ENCODE measurements around the gene CPNE1.
"Not testable (repeated sequence)": the region's sequence is repeated elsewhere in the genome, so short reads cannot be mapped to it uniquely, and the experiment has no call there.

CPNE1 gene

GRCh38 chr20:35690265-35690664 lies 25.6 kb upstream of the CPNE1 start:
- no peak for DNase-seq (ENCODE audit: low read depth in 1 of 2, low spot score in 1 of 2)
- Histone ChIP-seq H3K27me3 (ENCODE audit: insufficient read depth, poor library complexity, severe bottlenecking) (no peaks in the 10 kb centered on the region), H3K27ac (replicated peaks) (no peak overlapping the region), H3K4me3 (replicated peaks; ENCODE audit: insufficient read depth, low read length) (no peak overlapping the region)
- TF ChIP-seq SPI1 (IDR thresholded peaks at IDR 0.05; ENCODE audit: borderline replicate concordance, low read depth): no peak
- TF ChIP-seq, protein P1, sequence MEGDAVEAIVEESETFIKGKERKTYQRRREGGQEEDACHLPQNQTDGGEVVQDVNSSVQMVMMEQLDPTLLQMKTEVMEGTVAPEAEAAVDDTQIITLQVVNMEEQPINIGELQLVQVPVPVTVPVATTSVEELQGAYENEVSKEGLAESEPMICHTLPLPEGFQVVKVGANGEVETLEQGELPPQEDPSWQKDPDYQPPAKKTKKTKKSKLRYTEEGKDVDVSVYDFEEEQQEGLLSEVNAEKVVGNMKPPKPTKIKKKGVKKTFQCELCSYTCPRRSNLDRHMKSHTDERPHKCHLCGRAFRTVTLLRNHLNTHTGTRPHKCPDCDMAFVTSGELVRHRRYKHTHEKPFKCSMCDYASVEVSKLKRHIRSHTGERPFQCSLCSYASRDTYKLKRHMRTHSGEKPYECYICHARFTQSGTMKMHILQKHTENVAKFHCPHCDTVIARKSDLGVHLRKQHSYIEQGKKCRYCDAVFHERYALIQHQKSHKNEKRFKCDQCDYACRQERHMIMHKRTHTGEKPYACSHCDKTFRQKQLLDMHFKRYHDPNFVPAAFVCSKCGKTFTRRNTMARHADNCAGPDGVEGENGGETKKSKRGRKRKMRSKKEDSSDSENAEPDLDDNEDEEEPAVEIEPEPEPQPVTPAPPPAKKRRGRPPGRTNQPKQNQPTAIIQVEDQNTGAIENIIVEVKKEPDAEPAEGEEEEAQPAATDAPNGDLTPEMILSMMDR (IDR thresholded peaks at IDR 0.05; ENCODE audit: insufficient read depth, low read length): no peak
- no peak for TF ChIP-seq REST (IDR thresholded peaks at IDR 0.05; ENCODE audit: insufficient replicate concordance, low read depth)
- no peak for TF ChIP-seq GABPA (IDR thresholded peaks at IDR 0.05; ENCODE audit: low read depth)
- no peak for TF ChIP-seq POLR2AphosphoS5 (IDR thresholded peaks at IDR 0.05; ENCODE audit: low read depth)

DNA sequence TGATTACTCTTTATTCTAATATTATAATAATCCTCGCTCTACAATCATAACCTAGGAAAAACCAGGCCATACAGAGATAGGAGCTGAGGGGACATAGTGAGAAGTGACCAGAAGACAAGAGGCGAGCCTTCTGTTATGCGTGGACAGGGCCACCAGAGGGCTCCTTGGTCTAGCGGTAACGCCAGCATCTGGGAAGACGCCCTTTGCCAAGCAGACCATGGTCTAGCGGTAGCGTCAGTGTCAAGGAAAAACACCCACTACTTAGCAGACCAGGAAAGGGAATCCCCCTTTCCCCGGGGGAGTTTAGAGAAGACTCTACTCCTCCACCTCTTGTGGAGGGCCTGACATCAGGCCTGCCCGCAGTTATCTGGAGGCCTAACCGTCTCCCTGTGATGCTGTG lies 22.2 kb upstream of the CPNE1 start:
- not testable (repeated sequence) for DNase-seq (ENCODE audit: low read depth in 1 of 2, low spot score in 1 of 2); H3K27ac ChIP-seq (replicated peaks); H3K27me3 ChIP-seq (ENCODE audit: insufficient read depth, poor library complexity, severe bottlenecking); H3K4me3 ChIP-seq (replicated peaks; ENCODE audit: insufficient read depth, low read length)

DNA sequence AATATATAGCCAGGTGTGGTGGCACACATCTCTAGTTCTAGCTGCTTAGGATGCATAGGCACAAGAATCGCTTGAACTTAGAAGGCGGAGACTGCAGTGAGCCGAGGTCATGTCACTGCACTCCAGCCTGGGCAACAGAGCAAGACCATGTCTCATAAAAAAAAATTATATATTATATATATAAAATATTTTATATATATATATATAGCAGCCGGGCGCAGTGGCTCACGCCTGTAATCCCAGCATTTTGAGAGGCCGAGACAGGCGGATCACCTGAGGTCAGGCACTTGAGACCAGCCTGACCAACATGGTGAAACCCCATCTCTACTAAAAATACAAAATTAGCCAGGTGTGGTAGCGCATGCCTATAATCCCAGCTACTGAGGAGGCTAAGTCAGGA lies 20.7 kb upstream of the CPNE1 start:
- not testable (repeated sequence) for H3K27me3 ChIP-seq (ENCODE audit: insufficient read depth, poor library complexity, severe bottlenecking); H3K27ac ChIP-seq (replicated peaks); H3K4me3 ChIP-seq (replicated peaks; ENCODE audit: insufficient read depth, low read length); DNase-seq (ENCODE audit: low read depth in 1 of 2, low spot score in 1 of 2)

GRCh38 chr20:35681960-35682359 lies 17.3 kb upstream of the CPNE1 start:
- no peaks in the 10 kb centered on the region for H3K27me3 ChIP-seq (ENCODE audit: insufficient read depth, poor library complexity, severe bottlenecking)
- no peak overlapping the region for H3K4me3 ChIP-seq (replicated peaks; ENCODE audit: insufficient read depth, low read length)
- H3K27ac ChIP-seq (replicated peaks): no peak overlapping the region
- TF ChIP-seq SPI1 (IDR thresholded peaks at IDR 0.05; ENCODE audit: borderline replicate concordance, low read depth) (no peak), POLR2AphosphoS5 (IDR thresholded peaks at IDR 0.05; ENCODE audit: low read depth) (no peak), GABPA (IDR thresholded peaks at IDR 0.05; ENCODE audit: low read depth) (no peak), REST (IDR thresholded peaks at IDR 0.05; ENCODE audit: insufficient replicate concordance, low read depth) (no peak)
- TF ChIP-seq, protein P1 (IDR thresholded peaks at IDR 0.05; ENCODE audit: insufficient read depth, low read length): no peak
- DNase-seq (ENCODE audit: low read depth in 1 of 2, low spot score in 1 of 2): no peak

DNA sequence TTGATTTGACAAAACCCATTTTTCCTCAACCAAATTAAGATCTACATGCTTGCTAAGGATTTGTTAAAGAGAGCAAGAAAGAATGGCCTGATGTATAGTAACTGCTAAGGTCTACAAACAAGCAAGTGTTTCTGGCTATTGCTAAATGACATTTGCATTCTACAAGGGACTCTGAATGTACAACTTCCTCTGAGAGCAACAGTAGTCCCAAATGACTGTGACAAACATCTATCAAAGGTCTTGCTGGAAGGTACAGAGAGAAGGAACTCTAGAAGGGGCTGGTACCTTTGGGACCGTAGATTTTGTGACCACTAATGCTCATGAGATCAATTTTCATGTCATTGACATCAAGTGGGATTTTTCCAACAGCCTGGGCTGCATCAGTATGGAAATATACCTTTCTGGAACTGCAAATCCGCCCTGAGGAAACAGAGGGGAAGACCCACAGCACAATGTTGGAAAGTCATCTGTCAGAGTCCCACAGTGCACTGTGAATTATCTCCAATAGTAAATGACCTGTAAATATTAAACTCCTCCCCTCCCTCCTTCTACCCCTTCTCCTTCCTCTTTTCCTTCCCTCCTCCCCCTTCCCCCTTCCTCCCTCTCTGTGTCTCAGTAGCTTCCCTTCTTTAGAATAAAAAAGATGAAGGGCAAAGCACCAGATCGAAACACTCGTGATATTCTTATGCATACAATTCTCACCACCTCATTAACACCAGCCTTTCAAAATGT lies 15.9 kb upstream of the CPNE1 start:
- peak in 1 of 2 experiments; percentile 65 for DNase-seq (ENCODE audit: low read depth in 1 of 2, low spot score in 1 of 2)
- Histone ChIP-seq H3K27me3 (ENCODE audit: insufficient read depth, poor library complexity, severe bottlenecking) (no peaks in the 10 kb centered on the region), H3K4me3 (replicated peaks; ENCODE audit: insufficient read depth, low read length) (no peak overlapping the region), H3K27ac (replicated peaks) (peak overlapping the region; percentile 36)
- TF ChIP-seq, protein P1 (IDR thresholded peaks at IDR 0.05; ENCODE audit: insufficient read depth, low read length): no peak
- TF ChIP-seq SPI1 (IDR thresholded peaks at IDR 0.05; ENCODE audit: borderline replicate concordance, low read depth) (peak; percentile 62; the same call in 1 of the 2 replicates), GABPA (IDR thresholded peaks at IDR 0.05; ENCODE audit: low read depth) (no peak), POLR2AphosphoS5 (IDR thresholded peaks at IDR 0.05; ENCODE audit: low read depth) (no peak), REST (IDR thresholded peaks at IDR 0.05; ENCODE audit: insufficient replicate concordance, low read depth) (no peak)

Data from HL-60 (cell line).